Measurements from ENCODE around the gene RNF180.

The RNF180 gene

DNA sequence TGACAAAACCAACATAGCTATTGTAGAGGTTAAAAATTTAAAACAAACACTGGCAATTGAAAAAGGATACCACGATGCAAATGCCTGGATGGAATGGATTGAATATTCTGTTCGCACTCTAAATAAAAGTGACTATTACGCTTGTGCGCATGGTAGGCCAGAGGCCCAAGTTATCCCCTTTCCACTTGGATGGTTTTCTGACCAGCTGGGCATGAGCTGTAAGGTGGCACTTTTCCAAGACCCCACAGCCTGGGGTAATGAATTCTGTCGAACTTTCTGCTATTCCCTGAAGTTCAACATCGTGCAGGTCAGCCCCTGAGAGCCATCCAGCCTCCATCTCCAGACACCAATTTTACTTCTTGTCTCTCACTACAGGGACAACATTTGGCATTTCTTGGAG is 5.4 kb upstream of the RNF180 start:
- no peak for TF ChIP-seq CTCF (IDR thresholded peaks at IDR 0.05; ENCODE audit: borderline replicate concordance, control extremely low read depth, extremely low read depth, insufficient read depth, missing control alignments)
- no peak for DNase-seq (ENCODE audit: low spot score)

GRCh38 chr5:64161420-64161819 is 4.2 kb upstream of the RNF180 start:
- TF ChIP-seq CTCF (IDR thresholded peaks at IDR 0.05; ENCODE audit: borderline replicate concordance, control extremely low read depth, extremely low read depth, insufficient read depth, missing control alignments), result no peak
- no peak for DNase-seq (ENCODE audit: low spot score)
- in situ Hi-C loops (cut with MboI; ENCODE audit: low sequenced_read_pairs, unreplicated experiment), result no loop called here

More for the DNA sequence above, 5.4 kb upstream of the RNF180 start:
- in situ Hi-C loops (cut with MboI; ENCODE audit: low sequenced_read_pairs, unreplicated experiment), result no loop called here

DNA sequence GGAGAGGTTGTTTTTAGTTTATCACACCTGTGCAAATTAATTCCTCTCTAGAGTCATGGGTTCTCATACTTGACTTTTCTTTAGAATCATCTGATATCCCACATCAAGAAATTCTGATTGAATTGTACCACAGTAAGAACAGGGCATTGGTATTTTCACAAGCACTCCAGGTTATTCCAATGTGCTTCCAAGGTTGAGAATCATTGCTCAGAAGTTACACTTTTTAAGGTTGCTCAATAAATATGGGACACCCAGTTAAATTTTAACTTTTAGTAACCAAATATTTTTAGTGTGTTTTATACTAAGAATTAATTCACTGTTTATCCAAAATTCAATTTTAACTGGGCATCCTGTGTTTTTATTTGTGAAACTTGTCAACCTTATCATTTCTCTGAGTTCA is 2.5 kb upstream of the RNF180 start:
- no peak for DNase-seq (ENCODE audit: low spot score)
- no peak for TF ChIP-seq CTCF (IDR thresholded peaks at IDR 0.05; ENCODE audit: borderline replicate concordance, control extremely low read depth, extremely low read depth, insufficient read depth, missing control alignments)
- in situ Hi-C loops (cut with MboI; ENCODE audit: low sequenced_read_pairs, unreplicated experiment), result no loop called here

GRCh38 chr5:64163746-64164145 is 1.9 kb upstream of the RNF180 start:
- DNase-seq (ENCODE audit: low spot score), result no peak
- in situ Hi-C loops (cut with MboI; ENCODE audit: low sequenced_read_pairs, unreplicated experiment), result no loop called here
- no peak for TF ChIP-seq CTCF (IDR thresholded peaks at IDR 0.05; ENCODE audit: borderline replicate concordance, control extremely low read depth, extremely low read depth, insufficient read depth, missing control alignments)

DNA sequence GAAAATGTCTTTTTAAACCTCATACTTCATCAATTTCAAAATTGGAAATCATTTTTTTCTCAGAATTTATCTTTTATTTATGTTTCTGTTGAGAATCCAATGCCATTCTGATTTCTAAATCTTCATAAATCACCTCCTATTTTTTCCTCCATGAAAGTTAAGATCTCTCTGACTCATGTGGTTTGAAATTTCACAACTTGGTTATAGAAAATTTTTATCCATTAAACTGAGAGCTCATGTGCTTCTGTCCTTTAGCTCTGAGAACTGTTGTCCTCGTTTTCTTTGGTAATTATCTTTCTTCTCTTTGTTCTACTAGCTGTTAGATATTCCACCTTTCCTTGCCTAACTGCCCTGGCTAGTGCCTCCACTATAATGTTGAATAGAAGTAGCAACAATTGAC is 1.5 kb upstream of the RNF180 start:
- no peak for TF ChIP-seq CTCF (IDR thresholded peaks at IDR 0.05; ENCODE audit: borderline replicate concordance, control extremely low read depth, extremely low read depth, insufficient read depth, missing control alignments)
- in situ Hi-C loops (cut with MboI; ENCODE audit: low sequenced_read_pairs, unreplicated experiment), result no loop called here
- DNase-seq (ENCODE audit: low spot score), result no peak

GRCh38 chr5:64165160-64165499 is 513 bp upstream of the RNF180 start:
- no peak for DNase-seq (ENCODE audit: low spot score)
- in situ Hi-C loops (cut with MboI; ENCODE audit: low sequenced_read_pairs, unreplicated experiment), result no loop called here
- TF ChIP-seq CTCF (IDR thresholded peaks at IDR 0.05; ENCODE audit: borderline replicate concordance, control extremely low read depth, extremely low read depth, insufficient read depth, missing control alignments), result no peak

All from GM13976 (cell line).